Cardiac fibroblast (primary cell): ENCODE results near the gene SAMD13.

Experiments used
- DNase-seq, 2 donors: peaks; one replicate each; pipeline versions ENCODE4 v3.0.0 to v3.0.0-alpha.2; 2010; ENCODE audit warnings: low read depth in 2 of 2
- H3K4me3 ChIP-seq, 2 donors: replicated peaks in 1 of 2; 1 replicate in 1 of 2; 2 replicates in 1 of 2; pipeline ENCODE4 v1.5.1; 2011; ENCODE audit warnings: low read depth in 2 of 2, low read length in 2 of 2, mild to moderate bottlenecking in 2 of 2, moderate library complexity in 1 of 2
- TF ChIP-seq, protein P1 (sequence below): IDR thresholded peaks from one replicate; pipeline ENCODE4 v1.5.1; 2011; ENCODE audit warnings: low read depth, mild to moderate bottlenecking, low read length, inconsistent platforms

Gene SAMD13

DNA sequence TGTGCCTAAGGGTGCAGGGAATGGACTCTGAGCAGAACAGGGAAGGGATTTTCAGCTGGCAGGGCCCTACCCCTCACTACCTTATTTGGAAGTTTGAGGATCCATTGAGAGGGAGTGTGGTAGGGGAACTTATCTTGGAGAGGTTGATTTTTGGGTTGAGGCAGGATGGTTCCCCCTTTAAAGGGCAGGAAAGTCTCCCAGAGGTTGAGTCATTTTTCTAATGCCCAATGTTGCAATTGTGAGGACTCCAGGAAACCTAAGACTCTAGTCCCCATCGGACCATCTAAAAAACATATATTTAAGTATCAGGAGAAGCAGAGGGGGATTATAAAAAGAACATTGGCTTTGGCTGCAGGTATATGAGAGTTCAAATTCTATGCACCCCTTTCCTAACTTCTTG is 47.3 kb downstream of the SAMD13 start:
- DNase-seq, result no peak
- TF ChIP-seq, protein P1, sequence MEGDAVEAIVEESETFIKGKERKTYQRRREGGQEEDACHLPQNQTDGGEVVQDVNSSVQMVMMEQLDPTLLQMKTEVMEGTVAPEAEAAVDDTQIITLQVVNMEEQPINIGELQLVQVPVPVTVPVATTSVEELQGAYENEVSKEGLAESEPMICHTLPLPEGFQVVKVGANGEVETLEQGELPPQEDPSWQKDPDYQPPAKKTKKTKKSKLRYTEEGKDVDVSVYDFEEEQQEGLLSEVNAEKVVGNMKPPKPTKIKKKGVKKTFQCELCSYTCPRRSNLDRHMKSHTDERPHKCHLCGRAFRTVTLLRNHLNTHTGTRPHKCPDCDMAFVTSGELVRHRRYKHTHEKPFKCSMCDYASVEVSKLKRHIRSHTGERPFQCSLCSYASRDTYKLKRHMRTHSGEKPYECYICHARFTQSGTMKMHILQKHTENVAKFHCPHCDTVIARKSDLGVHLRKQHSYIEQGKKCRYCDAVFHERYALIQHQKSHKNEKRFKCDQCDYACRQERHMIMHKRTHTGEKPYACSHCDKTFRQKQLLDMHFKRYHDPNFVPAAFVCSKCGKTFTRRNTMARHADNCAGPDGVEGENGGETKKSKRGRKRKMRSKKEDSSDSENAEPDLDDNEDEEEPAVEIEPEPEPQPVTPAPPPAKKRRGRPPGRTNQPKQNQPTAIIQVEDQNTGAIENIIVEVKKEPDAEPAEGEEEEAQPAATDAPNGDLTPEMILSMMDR, result no peak
- no peak overlapping the region for H3K4me3 ChIP-seq

DNA sequence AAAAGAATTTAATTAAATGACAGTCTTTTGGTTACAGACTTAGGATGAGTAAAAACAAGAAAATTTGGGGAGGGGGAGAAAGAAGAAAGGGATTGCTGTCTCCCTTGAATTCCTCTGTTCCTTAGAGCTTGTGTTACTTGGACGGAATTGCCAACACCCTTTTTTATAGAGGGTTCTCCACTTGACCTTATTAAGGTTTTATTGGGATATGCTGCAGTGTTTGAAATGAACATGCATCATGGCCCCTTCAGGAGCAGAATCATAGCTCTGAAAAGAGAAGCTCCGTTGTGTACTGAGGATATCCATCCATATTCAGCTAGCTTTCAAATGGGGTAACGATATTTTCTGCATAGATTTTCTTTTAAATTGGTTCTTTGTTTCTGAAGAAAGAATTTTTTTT is 48.6 kb downstream of the SAMD13 start:
- no peak overlapping the region for H3K4me3 ChIP-seq
- no peak for DNase-seq
- TF ChIP-seq, protein P1, result no peak

DNA sequence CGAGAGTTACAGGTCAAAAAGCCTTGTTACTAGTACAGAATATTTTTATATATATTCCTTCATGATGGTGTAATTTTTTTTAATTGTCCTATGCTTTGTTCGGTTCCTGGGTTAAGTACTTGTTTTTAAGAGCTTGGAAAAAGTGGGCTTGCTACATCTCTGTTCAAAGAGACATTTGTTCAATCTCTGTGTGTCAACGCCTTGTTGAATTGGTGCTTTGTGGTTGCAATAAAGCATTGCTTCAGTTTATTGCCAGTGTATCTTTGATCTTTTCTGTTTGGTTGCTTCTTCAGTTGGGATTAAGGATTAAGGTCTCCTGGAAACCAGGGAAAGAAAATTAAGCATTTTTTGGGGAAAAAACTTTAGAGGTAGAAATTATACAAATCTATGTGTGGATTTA is 49.0 kb downstream of the SAMD13 start:
- no peak for DNase-seq
- H3K4me3 ChIP-seq, result no peak overlapping the region

DNA sequence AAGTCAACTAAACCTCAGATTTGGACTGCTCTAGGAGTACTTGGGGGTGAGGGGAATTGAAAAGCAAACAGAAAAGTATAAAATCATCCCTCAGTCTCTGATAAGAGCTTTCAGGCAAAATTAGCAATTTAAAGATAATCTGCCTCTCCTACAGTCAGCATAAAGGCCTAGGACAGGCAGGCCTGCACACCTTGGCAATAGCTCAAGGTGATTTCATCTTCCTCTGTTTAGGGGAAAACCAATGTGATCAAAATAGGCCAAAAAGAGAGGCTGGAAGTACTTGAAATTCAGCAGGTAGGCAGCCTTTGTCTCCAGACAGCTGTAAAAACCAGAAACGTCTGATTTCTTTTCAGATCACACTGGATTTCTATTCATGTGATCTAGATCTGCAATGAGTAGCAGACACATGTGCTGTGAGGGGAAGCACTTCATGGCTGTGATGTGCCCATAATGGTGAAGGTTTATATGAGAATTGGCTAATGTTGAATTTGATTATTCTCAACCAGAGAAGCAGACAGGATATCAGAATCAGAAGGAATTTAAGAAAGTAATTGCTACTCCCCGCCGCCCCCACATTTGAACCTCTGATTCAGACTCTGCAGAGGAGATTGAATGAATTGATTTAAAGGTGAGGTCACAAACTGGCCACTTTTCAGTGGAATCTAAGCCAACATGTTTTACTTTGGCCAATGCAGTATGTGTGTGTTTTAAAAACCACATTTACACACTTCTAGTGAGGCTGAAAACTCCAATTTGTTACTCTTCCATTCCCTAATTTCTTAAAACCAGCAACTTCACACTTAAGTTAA is 51.0 kb downstream of the SAMD13 start:
- TF ChIP-seq, protein P1, result no peak
- no peak overlapping the region for H3K4me3 ChIP-seq
- peak in 1 of 2 donors; percentile 17 for DNase-seq

More for the DNA sequence above, 49.0 kb downstream of the SAMD13 start:
- TF ChIP-seq, protein P1, result no peak

DNA sequence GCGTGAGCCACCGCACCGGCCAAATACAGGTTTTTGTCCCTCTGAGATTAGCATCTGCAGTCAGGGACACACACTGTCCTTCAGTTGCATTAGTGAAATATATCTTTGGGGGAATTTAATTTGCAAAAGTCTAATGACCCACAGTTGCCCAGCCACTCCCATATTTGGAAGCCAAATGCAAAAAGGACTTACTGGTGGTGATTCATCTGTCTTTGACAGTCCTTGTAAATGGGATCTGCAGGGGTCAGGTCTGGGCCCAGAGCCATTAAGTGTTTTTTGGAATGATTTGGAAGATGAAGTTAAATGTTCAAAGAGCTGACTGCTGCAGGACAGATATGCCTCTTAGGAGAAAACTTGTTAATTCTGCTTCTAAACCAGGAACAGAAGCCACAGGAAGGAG is 52.2 kb downstream of the SAMD13 start:
- H3K4me3 ChIP-seq, result no peak overlapping the region
- TF ChIP-seq, protein P1, result no peak
- peak; percentile 13 to 64 for DNase-seq

DNA sequence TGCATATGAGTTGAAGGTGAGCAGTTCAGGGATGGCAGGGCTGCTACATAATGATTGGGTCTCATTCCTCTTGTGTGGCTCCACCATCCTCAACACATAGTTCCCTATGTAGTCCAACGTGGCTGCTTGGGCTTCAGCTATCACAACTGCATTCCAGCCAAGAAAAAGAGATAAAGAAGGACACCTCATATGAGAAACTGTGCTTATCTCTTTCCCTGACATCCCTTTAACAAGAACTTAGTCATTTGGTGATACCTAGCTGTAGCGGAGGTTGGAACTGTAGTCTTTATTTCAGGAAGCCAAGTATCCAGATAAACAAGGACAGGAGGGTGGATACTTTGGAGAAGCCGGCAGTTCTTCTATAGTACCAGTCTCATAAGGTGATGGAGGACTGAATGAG is 54.0 kb downstream of the SAMD13 start:
- TF ChIP-seq, protein P1, result no peak
- DNase-seq, result no peak
- no peak overlapping the region for H3K4me3 ChIP-seq

DNA sequence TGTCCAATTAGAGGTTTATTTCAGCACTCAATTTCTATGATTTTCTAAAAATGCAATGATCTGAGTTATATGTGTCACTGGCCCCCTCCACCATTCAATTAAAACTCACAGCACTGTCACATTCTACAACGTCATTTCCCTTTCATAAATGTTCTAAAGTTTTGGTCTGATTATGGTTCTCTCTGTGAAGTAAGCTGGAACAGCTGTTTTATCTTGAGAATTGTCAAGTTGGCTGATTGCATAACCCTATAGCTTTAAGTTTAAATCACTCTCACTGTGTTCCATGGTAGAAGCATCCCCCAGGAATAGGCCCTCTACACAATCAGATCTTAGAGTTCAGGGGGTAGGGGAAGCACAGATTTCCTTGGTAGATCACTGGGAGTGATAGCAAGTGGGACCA is 55.4 kb downstream of the SAMD13 start:
- peak; percentile 15 to 44 for DNase-seq
- no peak overlapping the region for H3K4me3 ChIP-seq
- TF ChIP-seq, protein P1, result no peak
